ENCODE measurements around the gene SCFD2.

SCFD2 gene

GRCh38 chr4:53196882-53197771 is 168.7 kb downstream of the SCFD2 start:
- TF ChIP-seq CTCF (IDR thresholded peaks at IDR 0.05; ENCODE audit: insufficient read depth, low read length, poor library complexity, severe bottlenecking) = peak; percentile 60
- Histone ChIP-seq H3K27me3 (replicated peaks; ENCODE audit: control insufficient read depth, insufficient read depth, low read length) (no peaks in the 10 kb centered on the region), H3K36me3 (ENCODE audit: control insufficient read depth, insufficient read depth, low read length) (no peaks in the 10 kb centered on the region), H3K4me3 (replicated peaks; ENCODE audit: low read depth, low read length) (no peak overlapping the region)
- DNase-seq (ENCODE audit: extremely low read depth, insufficient read length) = no peak

- no peak overlapping the region for H3K4me3 ChIP-seq (replicated peaks; ENCODE audit: low read depth, low read length)
- H3K27me3 ChIP-seq (replicated peaks; ENCODE audit: control insufficient read depth, insufficient read depth, low read length) = no peaks in the 10 kb centered on the region
- DNase-seq (ENCODE audit: extremely low read depth, insufficient read length) = no peak
- no peaks in the 10 kb centered on the region for H3K36me3 ChIP-seq (ENCODE audit: control insufficient read depth, insufficient read depth, low read length)
- TF ChIP-seq CTCF (IDR thresholded peaks at IDR 0.05; ENCODE audit: insufficient read depth, low read length, poor library complexity, severe bottlenecking) = no peak
Observed at GRCh38 chr4:53195815-53196661, 169.8 kb downstream of the SCFD2 start.

- H3K4me3 ChIP-seq (replicated peaks; ENCODE audit: low read depth, low read length) = no peak overlapping the region
- H3K36me3 ChIP-seq (ENCODE audit: control insufficient read depth, insufficient read depth, low read length) = no peaks in the 10 kb centered on the region
- H3K27me3 ChIP-seq (replicated peaks; ENCODE audit: control insufficient read depth, insufficient read depth, low read length) = no peaks in the 10 kb centered on the region
- no peak for DNase-seq (ENCODE audit: extremely low read depth, insufficient read length)
- TF ChIP-seq CTCF (IDR thresholded peaks at IDR 0.05; ENCODE audit: insufficient read depth, low read length, poor library complexity, severe bottlenecking) = no peak
Observed at GRCh38 chr4:53194727-53195126, 171.1 kb downstream of the SCFD2 start.

- Histone ChIP-seq H3K4me3 (replicated peaks; ENCODE audit: low read depth, low read length) (no peak overlapping the region), H3K36me3 (ENCODE audit: control insufficient read depth, insufficient read depth, low read length) (no peaks in the 10 kb centered on the region), H3K27me3 (replicated peaks; ENCODE audit: control insufficient read depth, insufficient read depth, low read length) (no peaks in the 10 kb centered on the region)
- TF ChIP-seq CTCF (IDR thresholded peaks at IDR 0.05; ENCODE audit: insufficient read depth, low read length, poor library complexity, severe bottlenecking) = no peak
- no peak for DNase-seq (ENCODE audit: extremely low read depth, insufficient read length)
Observed at GRCh38 chr4:53193111-53193510, 172.8 kb downstream of the SCFD2 start.

GRCh38 chr4:53192496-53192895 is 173.4 kb downstream of the SCFD2 start:
- Histone ChIP-seq H3K27me3 (replicated peaks; ENCODE audit: control insufficient read depth, insufficient read depth, low read length) (no peaks in the 10 kb centered on the region), H3K4me3 (replicated peaks; ENCODE audit: low read depth, low read length) (no peak overlapping the region), H3K36me3 (ENCODE audit: control insufficient read depth, insufficient read depth, low read length) (no peaks in the 10 kb centered on the region)
- no peak for DNase-seq (ENCODE audit: extremely low read depth, insufficient read length)
- TF ChIP-seq CTCF (IDR thresholded peaks at IDR 0.05; ENCODE audit: insufficient read depth, low read length, poor library complexity, severe bottlenecking) = no peak
